DMS 273 treated with DMSO at 0.1 percent for 48 hours (cell line): ENCODE measurements around the gene TTYH3.
"Not testable (repeated sequence)": the region's sequence is repeated elsewhere in the genome, so short reads cannot be mapped to it uniquely, and the experiment has no call there.

Source experiments
- DNase-seq: peaks from one replicate; lab custom pipeline; 2025; lab: John Stamatoyannopoulos, UW

TTYH3 gene

DNA sequence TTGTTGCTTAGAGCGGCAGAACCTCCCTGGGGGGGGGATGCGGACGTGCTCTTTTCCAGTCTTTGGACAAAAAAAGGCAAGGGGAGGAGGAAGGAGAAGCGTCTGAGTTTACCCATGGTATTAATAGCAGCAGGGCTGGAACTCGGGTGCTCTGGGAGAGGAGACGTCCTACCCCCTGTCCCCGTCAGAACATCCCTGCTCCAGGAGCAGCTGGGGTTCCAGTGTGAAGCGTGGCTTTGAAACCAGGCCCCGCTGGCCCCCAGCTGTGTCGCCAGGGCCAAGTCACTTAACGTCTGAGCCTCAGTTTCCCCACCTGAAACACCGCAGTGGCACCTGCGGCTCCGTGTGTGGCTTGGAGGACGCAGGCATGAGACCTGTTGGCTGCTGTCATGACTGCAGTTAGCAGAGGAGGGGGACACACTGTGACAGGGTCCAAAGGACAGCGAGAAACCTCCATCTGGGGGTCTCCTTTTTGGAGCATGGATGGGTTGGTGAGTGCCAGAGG lies 57.6 kb downstream of the TTYH3 start:
- no peak for DNase-seq

DNA sequence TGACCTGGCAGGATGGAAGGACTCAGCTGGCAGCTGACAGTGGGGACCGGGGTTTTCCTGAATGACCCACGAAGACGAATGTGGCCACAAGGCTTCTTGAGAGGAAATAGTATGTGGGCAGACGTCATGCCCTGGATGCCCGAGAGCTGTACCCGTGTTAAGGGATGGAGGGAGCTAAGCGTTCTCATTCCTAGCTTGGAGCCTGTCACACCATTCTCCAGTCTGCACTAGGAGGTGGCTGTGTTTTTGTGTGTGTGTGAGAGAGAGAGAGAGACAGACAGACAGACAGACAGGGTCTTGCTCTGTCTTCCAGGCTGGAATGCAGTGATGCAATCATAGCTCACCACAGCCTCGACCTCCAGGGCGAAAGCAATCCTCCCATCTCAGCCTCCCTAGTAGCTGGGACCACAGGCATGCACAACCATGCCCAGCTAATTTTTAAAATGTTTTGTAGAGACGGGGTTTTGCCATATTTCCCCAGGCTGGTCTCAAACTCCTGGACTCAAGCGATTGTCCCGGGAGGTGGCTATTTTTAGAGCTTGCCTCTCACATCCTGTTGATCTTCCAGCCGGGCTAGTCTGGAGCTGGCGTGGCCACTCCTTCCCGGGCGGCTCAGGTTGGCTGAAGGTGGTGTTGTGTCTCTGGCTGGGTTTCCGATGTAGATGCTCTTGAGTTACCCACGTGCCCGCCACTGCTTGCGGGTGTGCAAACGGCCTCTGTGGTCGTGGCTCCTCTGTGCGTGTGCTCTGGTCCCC lies 58.3 kb downstream of the TTYH3 start:
- no peak for DNase-seq

DNA sequence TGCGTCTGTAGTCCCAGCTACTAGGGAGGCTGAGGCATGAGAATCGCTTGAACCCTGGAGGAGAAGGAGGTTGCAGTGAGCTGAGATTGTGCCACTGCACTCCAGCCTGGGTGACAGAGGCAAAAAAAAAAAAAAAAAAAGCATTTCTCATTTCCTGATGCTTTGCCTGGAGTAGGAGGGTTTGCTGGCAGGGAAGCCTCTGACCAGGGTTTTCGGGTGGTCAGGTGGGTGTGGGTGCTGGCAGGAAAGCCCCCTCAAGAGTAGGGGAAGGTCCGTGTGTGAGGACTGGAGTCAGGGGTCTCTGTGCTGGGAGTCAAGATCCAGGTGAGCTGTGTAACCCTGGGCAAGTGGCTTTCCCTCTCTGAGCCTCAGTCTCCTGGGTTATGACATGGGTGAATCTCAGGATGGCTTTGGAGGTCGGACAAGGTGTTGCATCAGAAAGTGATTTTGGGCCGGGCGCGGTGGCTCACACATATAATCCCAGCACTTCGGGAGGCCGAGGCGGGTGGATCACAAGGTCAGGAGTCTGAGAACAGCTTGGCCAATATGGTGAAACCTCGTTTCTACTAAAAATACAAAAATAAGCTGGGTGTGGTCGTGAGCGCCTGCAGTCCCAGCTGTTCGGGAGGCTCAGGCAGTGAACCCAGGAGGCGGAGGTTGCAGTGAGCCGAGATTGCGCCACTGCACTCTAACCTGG lies 59.4 kb downstream of the TTYH3 start:
- DNase-seq: no peak

DNA sequence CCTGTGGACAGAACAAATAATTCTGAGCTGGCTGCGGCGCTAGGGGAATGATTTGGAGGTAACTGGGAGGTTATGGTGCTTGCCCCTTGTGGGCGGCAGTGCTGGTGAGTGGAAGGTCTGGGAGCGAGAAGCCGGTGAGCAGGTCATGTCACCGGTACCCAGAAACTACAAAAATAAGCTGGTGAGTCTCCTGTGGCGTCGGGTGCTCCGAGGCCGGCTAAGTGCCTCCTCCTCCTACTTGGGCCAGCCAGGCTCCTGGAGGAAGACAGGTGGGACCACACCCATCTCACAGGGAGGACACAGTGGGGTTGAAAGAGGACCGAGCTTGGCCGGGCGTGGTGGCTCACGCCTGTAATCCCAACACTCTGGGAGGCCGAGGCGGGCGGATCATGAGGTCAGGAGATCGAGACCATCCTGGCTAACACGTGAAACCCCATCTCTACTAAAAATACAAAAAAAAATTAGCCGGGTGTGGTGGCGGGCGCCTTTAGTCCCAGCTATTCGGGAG lies 60.2 kb downstream of the TTYH3 start:
- DNase-seq: not testable (repeated sequence)

DNA sequence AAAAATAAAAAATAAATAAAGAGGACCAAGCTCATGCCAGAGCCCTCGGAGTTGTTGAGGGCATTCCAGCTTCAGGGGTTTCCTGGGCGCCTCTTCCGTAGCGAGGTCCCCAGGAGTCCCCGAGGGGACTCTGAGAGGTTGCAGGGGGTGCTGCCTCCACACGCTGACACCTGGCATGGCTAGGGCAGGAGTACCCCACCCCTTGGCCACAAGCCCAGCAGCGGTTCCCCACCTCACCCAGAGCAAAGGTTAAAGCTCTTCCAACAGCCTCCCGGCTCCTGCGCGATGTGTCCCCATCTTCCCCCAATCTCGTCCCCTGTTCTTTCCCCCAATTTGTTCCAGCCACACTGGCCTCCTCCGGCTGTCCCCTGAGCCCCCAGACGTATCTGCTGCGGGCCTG lies 60.8 kb downstream of the TTYH3 start:
- DNase-seq: no peak

DNA sequence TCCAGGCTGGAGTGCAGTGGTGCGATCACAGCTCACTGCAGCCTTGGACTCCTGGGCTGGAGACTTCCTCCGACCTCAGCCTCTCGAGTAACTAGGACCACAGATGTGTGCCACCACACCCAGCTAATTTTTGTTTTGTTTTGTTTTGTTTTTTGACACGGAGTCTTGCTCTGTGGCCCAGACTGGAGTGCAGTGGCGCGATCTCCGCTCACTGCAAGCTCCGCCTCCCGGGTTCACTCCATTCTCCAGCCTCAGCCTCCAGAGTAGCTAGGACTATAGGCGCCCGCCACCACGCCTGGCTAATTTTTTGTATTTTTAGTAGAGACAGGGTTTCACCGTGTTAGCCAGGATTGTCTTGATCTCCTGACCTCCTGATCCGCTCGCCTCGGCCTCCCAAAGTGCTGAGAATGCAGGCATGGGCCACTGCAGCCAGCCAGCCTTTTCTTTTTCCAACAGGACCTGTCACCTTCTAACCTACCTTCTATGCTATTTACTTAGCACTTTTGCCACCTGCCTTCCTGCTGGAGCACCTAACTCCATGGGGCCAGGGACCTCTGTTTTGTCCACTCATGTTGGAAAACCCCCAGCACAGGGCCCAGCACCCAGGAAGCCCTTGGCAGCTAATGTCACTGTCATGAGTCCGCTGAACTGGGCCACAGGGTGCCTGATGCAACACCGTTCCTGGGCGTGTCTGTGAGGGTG lies 61.8 kb downstream of the TTYH3 start:
- DNase-seq: not testable (repeated sequence)

DNA sequence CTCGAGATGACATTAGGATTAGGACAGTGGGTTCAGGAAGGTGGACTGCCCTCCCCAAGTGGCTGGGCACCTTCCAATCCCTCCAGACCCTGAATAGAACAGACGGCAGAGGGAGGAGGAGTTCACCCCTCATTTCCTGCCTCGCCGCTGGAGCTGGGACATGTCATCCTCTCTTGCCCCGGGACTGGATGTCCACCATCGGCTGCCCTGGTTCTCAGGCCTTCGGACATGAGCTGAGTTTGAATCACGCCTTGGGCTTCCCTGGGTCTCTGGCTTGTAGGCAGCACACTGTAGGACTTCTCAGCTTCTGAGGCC lies 62.3 kb downstream of the TTYH3 start:
- DNase-seq: not testable (repeated sequence)

DNA sequence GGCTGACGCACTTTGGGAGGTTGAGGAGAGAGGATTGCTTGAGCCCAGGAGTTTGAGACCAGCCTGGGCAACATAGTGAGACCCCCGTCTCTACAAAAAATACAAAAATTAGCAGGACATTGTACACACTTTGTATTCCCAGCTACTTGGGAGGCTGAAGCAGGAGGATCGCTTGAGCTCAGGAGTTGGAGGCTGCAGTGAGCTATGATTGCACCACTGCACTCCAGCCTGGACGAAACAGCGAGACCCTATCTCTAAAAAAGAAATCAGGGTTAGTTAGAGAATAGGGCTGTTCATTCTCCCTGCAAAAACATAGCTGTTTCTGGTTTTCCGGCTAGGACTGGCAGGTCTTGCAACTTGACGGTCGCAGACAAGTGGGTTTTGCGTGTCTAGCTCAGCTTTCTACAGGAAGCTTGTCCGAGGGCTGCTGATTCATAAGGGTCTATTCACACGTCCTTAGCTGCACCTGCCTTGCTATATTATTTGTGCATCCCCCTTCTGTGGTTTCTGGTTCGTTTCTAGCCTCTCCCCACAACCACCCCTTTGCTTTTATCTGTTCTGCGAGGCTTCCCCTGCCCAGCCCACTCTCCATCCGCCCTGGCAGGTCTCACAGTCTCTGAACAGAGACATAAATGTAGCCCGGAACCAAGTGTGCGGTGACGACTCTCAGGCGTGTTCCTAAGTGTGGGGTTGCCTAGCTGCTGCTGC lies 66.9 kb downstream of the TTYH3 start:
- DNase-seq: no peak

DNA sequence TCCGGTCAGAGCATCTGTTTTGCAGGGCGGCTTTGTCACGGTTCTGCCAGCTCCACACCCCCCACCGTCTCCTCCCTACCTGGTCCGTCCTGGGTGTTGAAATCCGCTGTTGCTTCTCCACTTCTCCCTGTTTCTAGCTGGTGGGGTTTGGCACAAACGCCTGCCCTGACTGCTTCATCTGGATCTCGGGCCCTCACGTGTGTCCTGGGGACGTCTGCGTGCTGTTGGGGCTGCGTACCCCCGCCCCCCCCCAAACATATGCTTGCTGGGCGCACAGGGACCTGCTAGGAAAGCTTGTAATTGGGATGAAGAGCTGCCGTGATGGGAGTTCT lies 67.5 kb downstream of the TTYH3 start:
- DNase-seq: no peak

DNA sequence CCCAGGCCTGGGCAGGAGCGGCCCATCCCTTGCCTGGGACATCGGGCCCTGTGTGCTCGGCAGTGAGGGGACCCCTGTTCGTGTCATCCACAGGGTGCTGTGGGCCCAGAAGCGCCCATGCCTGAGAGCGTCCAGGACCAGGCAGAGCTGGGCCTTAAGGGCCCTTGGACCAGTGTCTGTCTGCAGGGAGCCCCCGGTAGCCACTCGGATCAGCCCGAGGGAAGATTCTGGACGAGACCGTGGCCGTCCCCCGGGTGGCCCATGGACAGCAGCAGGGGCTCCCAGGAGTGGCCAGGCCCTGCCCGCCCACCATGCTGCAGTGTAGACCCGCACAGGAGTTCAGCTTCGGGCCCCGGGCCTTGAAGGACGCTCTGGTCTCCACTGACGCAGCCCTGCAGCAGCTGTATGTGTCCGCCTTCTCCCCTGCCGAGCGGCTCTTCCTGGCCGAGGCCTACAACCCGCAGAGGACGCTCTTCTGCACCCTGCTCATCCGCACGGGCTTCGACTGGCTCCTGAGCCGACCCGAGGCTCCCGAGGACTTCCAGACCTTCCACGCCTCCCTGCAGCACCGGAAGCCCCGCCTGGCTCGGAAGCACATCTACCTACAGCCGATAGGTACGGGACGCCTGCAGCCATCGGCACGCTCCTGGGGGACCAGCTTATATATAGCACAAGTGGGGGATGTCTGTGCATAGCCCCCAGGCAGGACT lies 68.5 kb downstream of the TTYH3 start:
- DNase-seq: no peak

DNA sequence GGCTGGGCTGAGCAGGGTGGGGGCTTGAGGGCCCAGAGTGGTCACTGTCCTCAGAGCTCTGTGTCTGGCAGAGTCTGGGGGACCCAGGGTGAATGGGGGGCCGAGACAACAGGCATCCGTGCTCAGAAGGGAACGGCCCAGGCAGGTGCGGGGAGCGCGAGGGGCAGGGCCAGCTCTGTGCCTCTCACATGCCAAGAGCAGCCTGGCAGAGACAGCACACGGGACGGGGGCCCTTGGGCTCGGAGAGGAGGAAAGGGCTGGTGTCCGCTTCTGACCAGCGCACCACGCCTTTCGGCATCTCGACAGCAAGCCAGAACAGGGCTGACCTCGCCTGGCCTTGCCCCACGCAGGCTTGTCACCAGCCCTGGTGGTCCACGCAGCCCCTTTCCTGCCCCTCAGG lies 69.6 kb downstream of the TTYH3 start:
- no peak for DNase-seq

DNA sequence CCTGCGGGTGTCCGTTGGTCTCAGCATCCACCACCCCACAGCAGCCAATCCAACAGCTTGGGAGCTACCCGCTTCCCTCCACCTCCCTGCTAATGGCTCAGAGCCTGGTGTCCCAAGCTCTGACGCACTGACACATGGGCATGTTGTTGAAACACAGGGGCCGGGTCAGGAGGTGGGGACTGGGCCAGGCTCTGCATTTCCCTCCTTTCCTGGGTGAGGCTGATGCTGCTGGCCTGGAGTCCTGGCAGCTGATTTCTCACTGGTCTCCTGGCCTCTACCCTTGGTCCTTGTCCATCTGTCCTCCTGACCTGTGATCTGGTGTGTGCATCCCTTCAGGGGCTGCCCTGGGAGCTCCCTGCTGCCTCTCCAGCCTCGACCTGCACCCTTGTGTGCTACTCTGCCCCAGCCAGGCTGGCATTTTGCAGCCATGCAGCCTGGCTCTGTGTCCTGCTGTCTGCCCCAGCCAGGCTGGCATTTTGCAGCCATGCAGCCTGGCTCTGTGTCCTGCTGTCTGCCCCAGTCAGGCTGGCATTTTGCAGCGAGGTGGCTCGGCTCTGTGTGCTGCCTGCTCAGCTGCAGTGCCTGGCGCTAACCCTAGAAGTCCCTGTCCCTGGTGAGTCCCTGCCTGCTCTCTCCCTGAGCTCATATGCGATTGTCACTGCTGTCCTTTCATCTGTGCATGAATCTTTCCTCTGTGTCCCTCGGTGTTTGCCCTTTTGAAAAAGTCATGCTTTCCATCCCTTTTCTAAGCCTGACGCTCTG lies 70.2 kb downstream of the TTYH3 start:
- DNase-seq: no peak

DNA sequence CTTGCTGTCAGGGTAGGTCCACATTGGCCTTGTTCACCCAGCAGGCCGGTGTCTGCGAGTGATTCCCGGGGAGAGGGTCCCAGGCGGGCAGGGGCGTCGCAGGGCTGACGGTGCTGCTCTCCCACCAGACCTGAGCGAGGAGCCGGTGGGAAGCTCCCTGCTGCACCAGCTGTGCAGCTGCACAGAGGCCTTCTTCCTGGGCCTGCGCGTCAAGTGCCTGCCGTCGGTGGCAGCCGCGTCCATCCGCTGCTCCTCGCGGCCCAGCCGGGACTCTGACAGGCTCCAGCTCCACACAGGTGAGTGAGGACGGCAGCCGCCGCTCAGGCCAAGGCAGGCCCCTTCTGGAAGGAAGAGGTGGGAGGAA lies 70.8 kb downstream of the TTYH3 start:
- DNase-seq: no peak

DNA sequence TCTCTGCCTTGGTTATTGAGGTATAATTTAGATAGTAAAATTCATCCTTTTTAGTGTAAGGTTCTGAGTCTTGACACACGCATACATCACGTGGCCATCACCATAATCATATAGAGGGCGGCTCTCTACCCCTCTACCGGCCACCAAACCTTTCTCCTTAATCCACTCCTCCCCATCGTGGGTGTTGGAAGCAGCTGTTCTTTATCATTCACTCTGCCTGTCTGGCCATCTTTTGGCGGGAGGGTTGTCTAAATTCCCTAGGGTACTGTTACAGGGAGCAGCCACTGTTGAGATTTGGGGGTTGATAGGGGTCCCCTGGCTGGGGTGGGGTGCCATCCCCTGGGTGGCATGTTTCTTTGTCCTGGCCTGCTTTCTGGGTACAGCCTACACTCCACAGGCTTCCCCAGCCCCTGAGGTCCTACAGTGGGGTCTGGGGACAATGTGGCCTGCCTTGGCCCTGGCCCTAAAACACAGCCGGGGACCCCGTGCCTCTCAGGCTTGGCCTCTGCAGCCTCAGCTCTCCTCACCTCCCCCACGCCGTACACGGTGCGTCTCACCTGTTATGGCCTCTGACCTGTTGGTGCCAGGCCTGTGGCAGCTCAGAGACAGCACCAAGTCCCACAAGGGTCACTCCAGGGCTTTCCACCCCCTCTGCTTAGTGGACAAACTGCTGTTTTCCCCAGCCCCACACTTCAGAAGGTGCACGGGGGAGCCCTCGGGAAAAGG lies 73.7 kb downstream of the TTYH3 start:
- DNase-seq: no peak

DNA sequence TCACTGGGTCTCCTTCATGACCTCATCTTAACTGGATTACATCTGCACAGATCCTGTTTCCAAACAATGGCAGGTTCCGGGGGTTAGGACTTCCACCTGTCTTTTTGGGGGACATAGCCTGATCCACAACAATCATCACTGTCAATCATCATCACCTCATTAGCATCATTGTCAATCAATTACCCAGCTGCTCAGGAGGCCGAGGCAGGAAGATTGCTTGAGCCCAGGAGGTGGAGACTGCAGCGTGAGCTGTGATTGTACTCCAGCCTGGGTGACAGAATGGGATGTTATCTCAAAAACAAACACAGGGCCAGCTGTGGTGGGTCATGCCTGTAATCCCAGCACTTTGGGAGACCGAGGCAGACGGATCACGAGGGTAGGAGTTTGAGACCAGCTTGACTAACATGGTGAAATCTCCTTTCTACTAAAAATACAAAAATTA lies 74.9 kb downstream of the TTYH3 start:
- DNase-seq: no peak

DNA sequence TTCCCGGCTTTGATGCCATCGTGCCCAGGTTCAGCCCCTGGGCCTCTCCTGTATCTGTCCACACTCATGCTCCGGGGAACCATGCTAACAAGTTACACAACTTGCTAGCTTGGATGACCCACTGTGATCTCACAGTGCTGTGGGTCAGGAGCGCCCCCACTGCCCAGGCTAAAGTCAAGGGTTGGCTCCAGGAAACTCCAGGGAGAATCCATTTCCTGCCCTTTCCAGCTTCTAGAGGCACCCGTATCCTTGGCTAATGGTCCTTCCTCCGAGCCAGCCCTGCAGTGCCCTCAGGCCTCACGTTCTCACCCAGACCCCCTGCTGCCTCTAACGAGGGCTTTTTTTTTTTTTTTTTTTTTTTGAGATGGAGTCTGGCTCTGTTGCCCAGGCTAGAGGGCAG lies 75.7 kb downstream of the TTYH3 start:
- no peak for DNase-seq

DNA sequence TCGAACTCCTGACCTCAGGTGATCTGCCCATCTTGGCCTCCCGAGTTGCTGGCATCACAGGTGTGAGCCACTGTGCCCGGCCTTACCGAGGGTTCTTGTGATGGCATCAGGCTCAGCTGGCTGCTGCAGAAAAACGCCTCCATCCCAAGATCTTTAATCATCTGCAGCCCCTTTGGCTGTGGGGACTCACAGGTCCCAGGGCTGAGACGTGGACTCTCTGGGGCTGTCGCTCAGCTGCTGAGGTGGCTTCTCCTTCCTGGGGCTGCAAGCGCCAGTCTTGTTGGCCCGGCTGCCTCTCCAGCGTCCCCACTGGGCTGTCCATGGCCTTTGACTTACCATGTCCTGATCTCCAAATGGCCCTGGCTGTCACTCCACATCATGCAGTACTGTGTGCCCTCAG lies 76.3 kb downstream of the TTYH3 start:
- DNase-seq: no peak

DNA sequence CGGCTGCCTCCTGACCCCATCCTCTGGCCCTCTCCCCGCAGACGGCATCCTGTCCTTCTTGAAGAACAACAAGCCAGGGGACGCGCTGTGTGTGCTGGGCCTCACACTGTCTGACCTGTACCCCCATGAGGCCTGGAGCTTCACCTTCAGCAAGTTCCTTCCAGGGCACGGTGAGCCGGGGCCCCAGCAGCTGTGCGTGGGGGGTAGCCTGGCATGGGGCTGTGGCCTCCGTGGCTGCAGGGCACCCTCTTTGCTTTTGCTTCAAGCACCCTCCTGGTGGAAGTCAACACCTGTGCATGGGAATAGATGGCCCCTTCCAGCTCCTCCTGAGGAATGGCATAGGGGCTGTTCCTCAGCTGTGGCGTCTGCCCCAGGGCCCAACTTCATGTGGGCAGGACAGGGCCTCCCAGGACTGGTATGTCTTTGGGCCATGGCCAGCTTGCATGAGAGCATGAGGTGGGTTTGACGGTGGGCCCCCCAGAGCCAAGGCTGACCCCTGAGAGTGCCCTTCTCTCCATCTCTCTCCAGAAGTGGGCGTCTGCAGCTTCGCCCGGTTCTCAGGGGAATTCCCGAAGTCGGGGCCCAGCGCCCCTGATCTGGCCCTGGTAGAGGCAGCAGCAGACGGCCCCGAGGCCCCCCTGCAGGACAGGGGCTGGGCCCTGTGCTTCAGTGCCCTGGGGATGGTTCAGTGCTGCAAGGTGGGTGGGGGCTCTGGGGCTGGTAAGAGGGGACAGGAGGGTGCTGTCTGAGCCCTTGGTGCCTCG lies 76.9 kb downstream of the TTYH3 start:
- no peak for DNase-seq

DNA sequence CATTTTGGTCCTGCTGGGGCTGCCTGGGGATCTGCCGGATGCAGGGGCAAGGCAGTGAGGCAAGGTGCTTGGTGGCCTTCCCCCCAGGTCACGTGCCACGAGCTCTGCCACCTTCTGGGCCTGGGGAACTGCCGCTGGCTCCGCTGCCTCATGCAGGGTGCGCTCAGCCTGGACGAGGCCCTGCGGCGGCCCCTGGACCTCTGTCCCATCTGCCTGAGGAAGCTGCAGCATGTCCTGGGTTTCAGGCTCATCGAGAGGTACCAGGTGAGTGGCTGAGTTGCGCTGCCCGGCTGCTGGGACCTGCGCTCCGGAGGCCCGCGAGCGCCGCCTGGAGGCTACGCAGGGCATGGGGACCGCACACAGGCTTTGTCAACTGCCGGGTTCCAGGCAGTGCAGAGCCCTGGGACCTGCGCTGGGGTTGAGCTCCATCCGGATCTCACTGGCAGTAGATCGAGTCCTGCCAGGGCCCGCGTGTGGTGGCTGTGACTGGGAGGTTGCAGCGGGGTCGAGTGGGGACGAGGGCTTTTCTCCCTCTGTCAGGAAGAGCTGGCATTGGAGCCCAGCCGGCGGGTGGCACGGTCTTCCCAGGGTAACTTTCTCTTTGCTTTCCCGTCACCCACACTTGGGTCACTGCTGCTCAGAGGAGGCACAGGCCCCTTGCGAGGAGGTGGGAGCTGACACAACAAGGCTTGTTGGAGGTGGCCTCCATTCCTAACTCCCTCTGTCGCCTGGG lies 77.9 kb downstream of the TTYH3 start:
- no peak for DNase-seq
